OCI-LY1 (cell line): ENCODE data around the gene ELL.

Experiments used
- EZH2 ChIP-seq: fragments of 200-600 bp; sonication (generic), shearing (Covaris generic); IDR thresholded peaks from 2 replicates; pipeline ENCODE4 v1.8.0; 2017; ENCODE audit warnings: borderline replicate concordance, mixed run types, mild to moderate bottlenecking, antibody characterized with exemption, low read length, moderate library complexity, mixed read lengths
- TF ChIP-seq, protein P1 (sequence below): fragments of 200-600 bp; sonication (generic), shearing (Covaris generic); IDR thresholded peaks from 2 replicates; pipeline ENCODE4 v1.5.1; 2017; ENCODE audit warnings: mild to moderate bottlenecking, antibody characterized with exemption, low read length, moderate library complexity, mixed read lengths

DNA sequence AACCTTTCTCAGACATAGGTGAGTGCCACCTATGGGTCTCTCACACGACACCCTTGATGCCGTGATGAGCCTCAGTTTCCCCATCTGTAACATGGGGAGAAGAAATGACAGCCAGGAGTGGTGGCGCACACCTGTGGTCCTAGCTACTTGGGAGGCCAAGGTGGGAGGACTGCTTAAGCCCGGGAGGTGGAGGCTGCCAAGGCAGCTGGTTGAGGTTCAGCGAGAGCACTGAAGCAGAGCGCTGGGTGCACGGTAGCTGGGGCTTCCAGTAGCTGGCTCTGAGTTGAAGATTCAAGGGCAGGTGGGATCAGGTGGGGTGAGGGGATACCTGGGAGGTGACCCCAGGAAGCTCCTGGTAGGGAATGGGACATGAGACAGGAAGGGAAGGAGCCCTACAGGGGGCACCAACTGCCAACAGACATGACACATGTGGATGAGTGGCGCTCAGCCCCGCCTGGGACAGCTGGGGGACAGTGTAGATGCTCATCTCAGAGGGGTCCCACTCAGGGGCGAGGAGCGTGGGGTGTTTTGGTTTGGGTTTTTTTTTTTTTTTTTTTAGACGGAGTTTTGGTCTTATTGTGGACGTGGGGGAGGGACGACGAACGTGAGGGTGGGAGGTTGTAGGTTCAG, 109.1 kb downstream of the ELL start:
- TF ChIP-seq, protein P1, sequence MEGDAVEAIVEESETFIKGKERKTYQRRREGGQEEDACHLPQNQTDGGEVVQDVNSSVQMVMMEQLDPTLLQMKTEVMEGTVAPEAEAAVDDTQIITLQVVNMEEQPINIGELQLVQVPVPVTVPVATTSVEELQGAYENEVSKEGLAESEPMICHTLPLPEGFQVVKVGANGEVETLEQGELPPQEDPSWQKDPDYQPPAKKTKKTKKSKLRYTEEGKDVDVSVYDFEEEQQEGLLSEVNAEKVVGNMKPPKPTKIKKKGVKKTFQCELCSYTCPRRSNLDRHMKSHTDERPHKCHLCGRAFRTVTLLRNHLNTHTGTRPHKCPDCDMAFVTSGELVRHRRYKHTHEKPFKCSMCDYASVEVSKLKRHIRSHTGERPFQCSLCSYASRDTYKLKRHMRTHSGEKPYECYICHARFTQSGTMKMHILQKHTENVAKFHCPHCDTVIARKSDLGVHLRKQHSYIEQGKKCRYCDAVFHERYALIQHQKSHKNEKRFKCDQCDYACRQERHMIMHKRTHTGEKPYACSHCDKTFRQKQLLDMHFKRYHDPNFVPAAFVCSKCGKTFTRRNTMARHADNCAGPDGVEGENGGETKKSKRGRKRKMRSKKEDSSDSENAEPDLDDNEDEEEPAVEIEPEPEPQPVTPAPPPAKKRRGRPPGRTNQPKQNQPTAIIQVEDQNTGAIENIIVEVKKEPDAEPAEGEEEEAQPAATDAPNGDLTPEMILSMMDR = no peak
- TF ChIP-seq EZH2 = no peak
